ENCODE measurements around the gene MAGEC3. TPM values are rescaled to one million over a fixed set of nuclear protein-coding genes. Genes with fewer than 3 reads are reported as not detected.
A peak's percentile ranks its signal among the peaks of the same experiment; 100 is the strongest.

MAGEC3 gene
- total and polyA plus RNA-seq, 2 donors from 2014 or later = not detected

GRCh38 chrX:141934059-141934641, 96.0 kb downstream of the MAGEC3 start:
- intact Hi-C loops (cut with DNase I) = no loop called here
- DNase-seq = no peak
- FAIRE-seq = no peak
- H3K4me3 ChIP-seq (ENCODE audit: low read length in 3 of 3) = no peak overlapping the region
- no peak overlapping the region for H3K9ac ChIP-seq (ENCODE audit: low read length in 3 of 3)
- TF ChIP-seq CTCF (IDR thresholded peaks at IDR 0.05; ENCODE audit: borderline replicate concordance, extremely low read depth, insufficient read depth) = no peak
- H3K27me3 ChIP-seq (ENCODE audit: control insufficient read depth, insufficient read depth, low read length) = no peaks in the 10 kb centered on the region
- H3K36me3 ChIP-seq (ENCODE audit: control insufficient read depth in 2 of 3, insufficient read depth in 3 of 3, low read length in 3 of 3) = no peaks in the 10 kb centered on the region
- H3K27ac ChIP-seq (ENCODE audit: low read depth in 2 of 2, low read length in 2 of 2) = no peak overlapping the region
- H3K4me1 ChIP-seq (ENCODE audit: control insufficient read depth in 2 of 3, insufficient read depth in 2 of 3, low read depth in 1 of 3, low read length in 3 of 3) = no peaks in the 10 kb centered on the region
- no peaks in the 10 kb centered on the region for H3K9me3 ChIP-seq (ENCODE audit: control insufficient read depth in 2 of 3, insufficient read depth in 1 of 3, low read length in 3 of 3)

- no peak overlapping the region for H3K9ac ChIP-seq (ENCODE audit: low read length in 3 of 3)
- TF ChIP-seq CTCF (IDR thresholded peaks at IDR 0.05; ENCODE audit: borderline replicate concordance, extremely low read depth, insufficient read depth) = no peak
Observed at GRCh38 chrX:141935645-141936044, 97.5 kb downstream of the MAGEC3 start.

GRCh38 chrX:141936080-141936479, 98.0 kb downstream of the MAGEC3 start:
- no peaks in the 10 kb centered on the region for H3K36me3 ChIP-seq (ENCODE audit: control insufficient read depth in 2 of 3, insufficient read depth in 3 of 3, low read length in 3 of 3)
- no peaks in the 10 kb centered on the region for H3K9me3 ChIP-seq (ENCODE audit: control insufficient read depth in 2 of 3, insufficient read depth in 1 of 3, low read length in 3 of 3)
- no peak for FAIRE-seq
- no peak overlapping the region for H3K9ac ChIP-seq (ENCODE audit: low read length in 3 of 3)
- no peak overlapping the region for H3K27ac ChIP-seq (ENCODE audit: low read depth in 2 of 2, low read length in 2 of 2)
- no peak for TF ChIP-seq CTCF (IDR thresholded peaks at IDR 0.05; ENCODE audit: borderline replicate concordance, extremely low read depth, insufficient read depth)
- intact Hi-C loops (cut with DNase I) = no loop called here
- DNase-seq = peak in 2 of 5 donors; percentile 8 to 20
- no peaks in the 10 kb centered on the region for H3K4me1 ChIP-seq (ENCODE audit: control insufficient read depth in 2 of 3, insufficient read depth in 2 of 3, low read depth in 1 of 3, low read length in 3 of 3)
- H3K27me3 ChIP-seq (ENCODE audit: control insufficient read depth, insufficient read depth, low read length) = no peaks in the 10 kb centered on the region
- H3K4me3 ChIP-seq (ENCODE audit: low read length in 3 of 3) = no peak overlapping the region

More at GRCh38 chrX:141935645-141936044, 97.5 kb downstream of the MAGEC3 start:
- Histone ChIP-seq H3K9me3 (ENCODE audit: control insufficient read depth in 2 of 3, insufficient read depth in 1 of 3, low read length in 3 of 3) (no peaks in the 10 kb centered on the region), H3K4me3 (ENCODE audit: low read length in 3 of 3) (no peak overlapping the region), H3K4me1 (ENCODE audit: control insufficient read depth in 2 of 3, insufficient read depth in 2 of 3, low read depth in 1 of 3, low read length in 3 of 3) (no peaks in the 10 kb centered on the region), H3K27me3 (ENCODE audit: control insufficient read depth, insufficient read depth, low read length) (no peaks in the 10 kb centered on the region), H3K27ac (ENCODE audit: low read depth in 2 of 2, low read length in 2 of 2) (no peak overlapping the region), H3K36me3 (ENCODE audit: control insufficient read depth in 2 of 3, insufficient read depth in 3 of 3, low read length in 3 of 3) (no peaks in the 10 kb centered on the region)
- FAIRE-seq = peak; percentile 62
- peak in 1 of 5 donors; percentile 10 for DNase-seq
- intact Hi-C loops (cut with DNase I) = no loop called here

GRCh38 chrX:141941234-141941633, 103.1 kb downstream of the MAGEC3 start:
- Histone ChIP-seq H3K27ac (ENCODE audit: low read depth in 2 of 2, low read length in 2 of 2) (no peak overlapping the region), H3K9ac (ENCODE audit: low read length in 3 of 3) (no peak overlapping the region), H3K27me3 (ENCODE audit: control insufficient read depth, insufficient read depth, low read length) (no peaks in the 10 kb centered on the region), H3K9me3 (ENCODE audit: control insufficient read depth in 2 of 3, insufficient read depth in 1 of 3, low read length in 3 of 3) (no peaks in the 10 kb centered on the region), H3K4me1 (ENCODE audit: control insufficient read depth in 2 of 3, insufficient read depth in 2 of 3, low read depth in 1 of 3, low read length in 3 of 3) (no peaks in the 10 kb centered on the region), H3K36me3 (ENCODE audit: control insufficient read depth in 2 of 3, insufficient read depth in 3 of 3, low read length in 3 of 3) (no peaks in the 10 kb centered on the region), H3K4me3 (ENCODE audit: low read length in 3 of 3) (no peak overlapping the region)
- TF ChIP-seq CTCF (IDR thresholded peaks at IDR 0.05; ENCODE audit: borderline replicate concordance, extremely low read depth, insufficient read depth) = no peak
- FAIRE-seq (no peak), DNase-seq (no peak)
- intact Hi-C loops (cut with DNase I) = no loop called here

Measured in kidney (tissue), 14 donors.